ENCODE data around the gene TOP1. TPM values are rescaled to one million over a fixed set of nuclear protein-coding genes. Genes with fewer than 3 reads are reported as not detected.

Gene TOP1
- total RNA-seq, 1 donor from 2014 or later = 90.8 TPM

DNA sequence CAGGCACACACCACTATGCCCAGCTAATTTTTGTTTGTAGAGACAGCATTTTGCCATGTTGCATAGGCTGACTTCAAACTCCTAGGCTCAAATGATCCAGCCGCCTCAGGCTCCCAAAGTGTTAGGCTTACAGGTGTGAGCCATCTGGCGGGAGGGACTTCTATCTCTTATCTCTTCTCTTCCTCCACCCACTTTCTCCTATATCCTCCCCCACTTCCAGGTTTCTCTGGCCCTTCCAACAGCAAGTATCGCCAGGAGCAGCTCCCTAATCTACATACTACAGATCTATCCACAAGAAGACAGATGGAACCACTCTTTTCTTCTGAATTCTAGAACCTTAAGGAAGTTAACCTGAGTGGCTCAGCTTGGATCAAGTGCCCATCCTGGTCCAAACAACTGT is 5.1 kb upstream of the TOP1 start:
- peaks cover 20% of the 10 kb centered on the region for H3K27me3 Mint-ChIP-seq
- H3K4me1 Mint-ChIP-seq (ENCODE audit: low read depth) = peaks cover 2% of the 10 kb centered on the region
- DNase-seq (ENCODE audit: low spot score, unreplicated experiment) = no peak
- no peak overlapping the region for H3K27ac Mint-ChIP-seq
- H3K9me3 Mint-ChIP-seq (ENCODE audit: low read depth) = no peaks in the 10 kb centered on the region
- H3K4me3 Mint-ChIP-seq (ENCODE audit: low read depth) = no peak overlapping the region
- TF ChIP-seq, protein P1, sequence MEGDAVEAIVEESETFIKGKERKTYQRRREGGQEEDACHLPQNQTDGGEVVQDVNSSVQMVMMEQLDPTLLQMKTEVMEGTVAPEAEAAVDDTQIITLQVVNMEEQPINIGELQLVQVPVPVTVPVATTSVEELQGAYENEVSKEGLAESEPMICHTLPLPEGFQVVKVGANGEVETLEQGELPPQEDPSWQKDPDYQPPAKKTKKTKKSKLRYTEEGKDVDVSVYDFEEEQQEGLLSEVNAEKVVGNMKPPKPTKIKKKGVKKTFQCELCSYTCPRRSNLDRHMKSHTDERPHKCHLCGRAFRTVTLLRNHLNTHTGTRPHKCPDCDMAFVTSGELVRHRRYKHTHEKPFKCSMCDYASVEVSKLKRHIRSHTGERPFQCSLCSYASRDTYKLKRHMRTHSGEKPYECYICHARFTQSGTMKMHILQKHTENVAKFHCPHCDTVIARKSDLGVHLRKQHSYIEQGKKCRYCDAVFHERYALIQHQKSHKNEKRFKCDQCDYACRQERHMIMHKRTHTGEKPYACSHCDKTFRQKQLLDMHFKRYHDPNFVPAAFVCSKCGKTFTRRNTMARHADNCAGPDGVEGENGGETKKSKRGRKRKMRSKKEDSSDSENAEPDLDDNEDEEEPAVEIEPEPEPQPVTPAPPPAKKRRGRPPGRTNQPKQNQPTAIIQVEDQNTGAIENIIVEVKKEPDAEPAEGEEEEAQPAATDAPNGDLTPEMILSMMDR (IDR thresholded peaks at IDR 0.05; ENCODE audit: unreplicated experiment) = no peak
- no peaks in the 10 kb centered on the region for H3K36me3 Mint-ChIP-seq (ENCODE audit: insufficient read depth)

DNA sequence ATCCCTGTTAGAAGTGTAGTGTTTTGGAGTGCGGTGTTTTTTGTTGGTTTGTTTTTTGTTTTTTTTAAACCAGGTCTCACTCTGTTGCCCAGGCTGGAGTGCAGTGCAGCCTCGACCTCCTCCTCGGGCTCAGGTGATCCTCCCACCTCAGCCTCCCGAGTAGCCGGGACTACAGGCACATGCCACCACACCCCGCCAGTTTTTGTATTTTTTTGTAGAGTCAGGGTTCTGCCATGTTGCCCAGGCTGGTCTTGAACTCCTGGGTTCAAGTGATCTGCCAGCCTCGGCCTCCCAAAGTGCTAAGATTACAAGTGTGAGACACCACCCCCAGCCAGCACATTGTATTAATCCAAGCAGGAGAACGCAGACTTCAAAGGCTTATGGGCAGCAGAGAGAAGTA is 1.3 kb upstream of the TOP1 start:
- H3K36me3 Mint-ChIP-seq (ENCODE audit: insufficient read depth) = peaks cover 3% of the 10 kb centered on the region
- TF ChIP-seq, protein P1 (IDR thresholded peaks at IDR 0.05; ENCODE audit: unreplicated experiment) = no peak
- H3K27ac Mint-ChIP-seq = no peak overlapping the region
- peaks cover 26% of the 10 kb centered on the region for H3K4me1 Mint-ChIP-seq (ENCODE audit: low read depth)
- peak overlapping the region; percentile 85 for H3K4me3 Mint-ChIP-seq (ENCODE audit: low read depth)
- H3K27me3 Mint-ChIP-seq = peaks cover 4% of the 10 kb centered on the region
- DNase-seq (ENCODE audit: low spot score, unreplicated experiment) = no peak
- H3K9me3 Mint-ChIP-seq (ENCODE audit: low read depth) = no peaks in the 10 kb centered on the region

DNA sequence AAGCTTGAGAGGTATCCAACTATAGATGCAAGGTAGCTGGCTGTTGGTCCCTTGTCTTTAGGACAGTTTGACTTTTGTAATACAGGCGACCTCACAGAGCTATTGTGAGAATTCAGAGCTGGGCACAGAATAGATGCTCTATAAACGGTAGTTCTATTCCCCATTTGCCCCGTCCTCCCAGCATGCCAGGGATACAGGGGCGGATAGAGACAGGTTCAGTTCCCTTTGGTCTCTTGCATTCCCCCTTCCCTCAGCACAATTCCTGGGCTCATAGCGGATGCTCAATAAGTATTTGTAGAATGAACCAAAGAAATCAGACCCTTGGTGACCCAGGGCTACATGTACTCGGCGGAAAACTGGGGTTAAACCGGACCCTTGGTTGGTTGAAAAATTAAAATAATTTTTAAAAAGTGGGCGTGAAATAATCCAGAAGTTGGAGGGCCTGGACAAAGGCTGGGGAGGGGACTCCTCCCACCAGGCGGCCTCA is 707 bp upstream of the TOP1 start:
- Mint-ChIP-seq H3K4me1 (ENCODE audit: low read depth) (peaks cover 31% of the 10 kb centered on the region), H3K4me3 (ENCODE audit: low read depth) (peak overlapping the region; percentile 85), H3K9me3 (ENCODE audit: low read depth) (no peaks in the 10 kb centered on the region), H3K27me3 (peaks cover 4% of the 10 kb centered on the region), H3K27ac (peak overlapping the region; percentile 33), H3K36me3 (ENCODE audit: insufficient read depth) (peaks cover 3% of the 10 kb centered on the region)
- TF ChIP-seq, protein P1 (IDR thresholded peaks at IDR 0.05; ENCODE audit: unreplicated experiment) = no peak
- no peak for DNase-seq (ENCODE audit: low spot score, unreplicated experiment)

DNA sequence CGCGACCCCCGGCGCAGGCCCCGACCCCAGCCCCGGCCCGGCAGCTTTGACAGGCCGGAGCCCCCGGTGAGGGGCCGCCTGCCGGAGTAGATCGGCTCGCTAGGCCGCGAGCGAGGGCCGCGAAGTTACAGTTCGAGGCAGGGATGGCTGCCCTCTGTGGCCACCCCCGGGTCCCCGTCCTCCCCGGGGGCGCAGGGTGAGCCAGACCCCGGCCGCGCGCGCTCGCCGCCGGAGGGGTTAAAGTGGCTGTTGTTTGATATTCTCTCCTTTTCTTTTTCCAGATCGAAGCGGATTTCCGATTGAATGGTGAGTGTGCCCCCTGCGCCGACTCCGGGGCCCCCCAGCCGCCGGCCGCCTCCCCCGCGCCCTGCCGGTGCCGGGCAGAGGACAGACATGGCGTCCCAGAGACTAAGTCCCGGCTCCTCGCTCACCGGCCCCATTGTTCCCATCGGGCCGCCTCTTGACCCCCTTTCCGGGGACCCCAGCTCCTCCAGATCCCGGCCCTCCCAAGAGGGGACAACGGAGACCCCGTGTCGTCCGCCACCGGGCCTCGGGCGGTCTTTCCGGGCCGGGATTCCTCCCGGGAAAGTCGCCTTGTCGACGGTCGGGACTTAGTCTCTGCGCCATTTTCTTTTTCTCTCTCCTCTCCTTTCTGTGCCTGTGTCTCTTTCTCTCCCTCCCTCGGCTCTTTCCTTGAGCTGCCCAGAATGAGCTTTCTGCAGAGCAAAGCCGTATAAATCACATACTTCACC is 704 bp downstream of the TOP1 start:
- Mint-ChIP-seq H3K4me3 (ENCODE audit: low read depth) (peak overlapping the region; percentile 94), H3K27ac (peak overlapping the region; percentile 99), H3K27me3 (no peaks in the 10 kb centered on the region), H3K4me1 (ENCODE audit: low read depth) (peaks cover 43% of the 10 kb centered on the region), H3K36me3 (ENCODE audit: insufficient read depth) (peaks cover 4% of the 10 kb centered on the region), H3K9me3 (ENCODE audit: low read depth) (no peaks in the 10 kb centered on the region)
- no peak for DNase-seq (ENCODE audit: low spot score, unreplicated experiment)
- TF ChIP-seq, protein P1 (IDR thresholded peaks at IDR 0.05; ENCODE audit: unreplicated experiment) = no peak

DNA sequence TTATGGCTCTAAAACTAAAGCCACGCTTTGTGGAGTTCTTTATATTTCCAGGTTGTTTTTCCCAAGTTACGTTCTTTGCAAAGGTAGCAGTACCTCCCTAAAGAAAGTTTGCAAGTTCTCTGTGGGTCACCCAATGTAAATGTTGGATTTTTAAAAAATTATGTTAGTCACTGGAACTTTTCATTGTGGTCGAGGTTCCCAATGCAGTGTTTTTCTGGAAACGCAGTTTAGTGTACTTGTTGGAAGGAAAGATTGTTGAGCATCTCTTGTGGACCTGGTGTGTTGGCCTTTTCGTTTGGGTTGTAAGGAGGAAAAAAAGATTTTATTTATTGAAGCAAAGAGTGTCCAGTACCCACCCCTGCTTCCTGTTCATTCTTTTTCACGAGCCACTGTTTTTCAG is 1.4 kb downstream of the TOP1 start:
- Mint-ChIP-seq H3K4me3 (ENCODE audit: low read depth) (peak overlapping the region; percentile 94), H3K9me3 (ENCODE audit: low read depth) (no peaks in the 10 kb centered on the region), H3K27me3 (no peaks in the 10 kb centered on the region), H3K27ac (peak overlapping the region; percentile 99), H3K4me1 (ENCODE audit: low read depth) (peaks cover 47% of the 10 kb centered on the region), H3K36me3 (ENCODE audit: insufficient read depth) (peaks cover 8% of the 10 kb centered on the region)
- TF ChIP-seq, protein P1 (IDR thresholded peaks at IDR 0.05; ENCODE audit: unreplicated experiment) = no peak
- DNase-seq (ENCODE audit: low spot score, unreplicated experiment) = no peak

Data from progenitor cell of endocrine pancreas (in vitro differentiated cells).